Type B pancreatic cell (in vitro differentiated cells): Measurements from ENCODE around the gene MALL. TPM values are rescaled to one million over a fixed set of nuclear protein-coding genes. Genes with fewer than 3 reads are reported as not detected.
"Not testable (repeated sequence)": the region's sequence is repeated elsewhere in the genome, so short reads cannot be mapped to it uniquely, and the experiment has no call there.

Experiments
- DNase-seq: peaks from one replicate; pipeline ENCODE4 v3.0.0; 2021; ENCODE audit warnings: mixed read lengths; ENCODE audit not compliant: unreplicated experiment; ENCODE audit errors: extremely low spot score
- H3K27ac Mint-ChIP-seq: 2 replicates; pipeline ENCODE4 v1.8.0; 2021; ENCODE audit warnings: mild to moderate bottlenecking, mixed read lengths
- H3K27me3 Mint-ChIP-seq: 2 replicates; pipeline ENCODE4 v1.8.0; 2021; ENCODE audit warnings: mixed read lengths
- H3K36me3 Mint-ChIP-seq: 2 replicates; pipeline ENCODE4 v1.8.0; 2021; ENCODE audit warnings: mixed read lengths
- H3K4me1 Mint-ChIP-seq: one replicate; pipeline ENCODE4 v1.8.0; 2021; ENCODE audit warnings: mixed read lengths; ENCODE audit not compliant: unreplicated experiment
- H3K4me3 Mint-ChIP-seq: 2 replicates; pipeline ENCODE4 v1.8.0; 2021; ENCODE audit warnings: mild to moderate bottlenecking, mixed read lengths
- H3K9me3 Mint-ChIP-seq: 2 replicates; pipeline ENCODE4 v1.8.0; 2021; ENCODE audit warnings: mixed read lengths
- microRNA-seq: library from miRNA; unstranded; fragments of <30 nt; microRNA quantifications from one replicate; pipeline ENCODE4, GENCODE V29; 2020
- total RNA-seq: library from RNA; stranded (reverse); gene quantifications from 2 replicates; pipeline ENCODE4 v1.2.1, GENCODE V29; 2021; ENCODE audit warnings: low replicate concordance

The MALL gene
- total RNA-seq, 1 donor from 2014 or later = 82.7 TPM

DNA sequence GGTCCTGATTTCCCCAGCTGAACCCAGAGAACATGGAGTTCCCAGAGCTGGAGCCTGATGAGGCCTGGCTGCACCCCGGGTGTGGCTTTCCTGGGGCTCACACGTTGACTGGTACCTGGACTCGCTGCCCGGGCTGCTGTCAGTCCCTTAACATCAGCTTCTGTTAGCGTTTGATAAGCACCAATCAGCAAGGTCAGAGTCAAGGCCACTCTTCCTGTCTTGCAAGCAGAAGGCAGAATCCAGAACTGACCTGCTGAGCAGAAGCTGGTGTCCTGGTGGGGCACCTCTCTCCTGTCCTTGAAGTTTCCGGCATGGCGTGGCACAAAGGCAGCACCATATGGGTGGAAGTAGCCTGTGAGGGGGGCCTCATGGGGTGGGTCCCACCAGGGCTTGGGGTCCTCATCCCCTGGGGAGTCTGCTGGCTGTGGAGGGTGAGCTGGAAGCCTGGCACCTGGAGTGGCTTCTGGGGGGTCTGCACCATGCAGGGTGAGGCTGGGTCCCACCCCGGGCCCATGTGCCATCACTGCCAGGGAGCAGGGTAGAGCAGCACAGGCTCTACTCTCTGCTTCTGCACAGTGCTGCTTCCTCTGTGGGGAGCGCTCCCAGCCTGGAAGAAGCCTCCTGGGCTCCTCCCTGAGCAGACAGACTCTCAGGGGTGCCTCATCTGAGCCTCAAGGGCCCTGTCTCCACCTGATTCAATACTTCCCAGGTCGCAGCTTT, 73.5 kb downstream of the MALL start:
- not testable (repeated sequence) for H3K36me3 Mint-ChIP-seq, H3K4me3 Mint-ChIP-seq, H3K27ac Mint-ChIP-seq, H3K9me3 Mint-ChIP-seq, H3K27me3 Mint-ChIP-seq, DNase-seq, H3K4me1 Mint-ChIP-seq

GRCh38 chr2:110037336-110037735, 78.3 kb downstream of the MALL start:
- H3K4me3 Mint-ChIP-seq, H3K36me3 Mint-ChIP-seq, H3K27me3 Mint-ChIP-seq, H3K27ac Mint-ChIP-seq, H3K9me3 Mint-ChIP-seq, DNase-seq, H3K4me1 Mint-ChIP-seq: not testable (repeated sequence)

- not testable (repeated sequence) for DNase-seq, H3K4me1 Mint-ChIP-seq, H3K27me3 Mint-ChIP-seq, H3K27ac Mint-ChIP-seq, H3K36me3 Mint-ChIP-seq, H3K9me3 Mint-ChIP-seq, H3K4me3 Mint-ChIP-seq
Observed at GRCh38 chr2:110035384-110035783, 80.2 kb downstream of the MALL start.

- H3K4me3 Mint-ChIP-seq, H3K27ac Mint-ChIP-seq, H3K27me3 Mint-ChIP-seq, H3K9me3 Mint-ChIP-seq, H3K36me3 Mint-ChIP-seq, H3K4me1 Mint-ChIP-seq: not testable (repeated sequence)
- DNase-seq = peak; percentile 63
Observed at GRCh38 chr2:110034935-110035334, 80.7 kb downstream of the MALL start.

Small RNA genes lying within 50 kb of the gene (microRNA-seq; reads per million reads assigned to microRNA genes)
- not detected for gene MIR4267
- gene MIR4436B1 = not detected

Other genes starting within 250 kb of the MALL start
- gene LIMS3, start 217.1 kb downstream of the MALL start, total RNA-seq = 1.7 and 1.8 TPM in 2 replicates
- gene NPHP1, start 89.2 kb upstream of the MALL start, total RNA-seq = 2.9 and 8.2 TPM in 2 replicates
- gene MTLN, start 96.7 kb upstream of the MALL start, total RNA-seq = 18.4 TPM in 2 replicates